Prostate gland (tissue), 2 donors: ENCODE results near the gene PHLDA3.

Experiments used
- POLR2A ChIP-seq: fragments of 450-650 bp; IDR thresholded peaks from one replicate; pipeline ENCODE4 v1.6.1; 2016; ENCODE audit warnings: antibody characterized with exemption, mild to moderate bottlenecking
- POLR2AphosphoS5 ChIP-seq: sonication (generic); formaldehyde crosslinking; IDR thresholded peaks from one replicate; pipeline ENCODE4 v1.6.1; 2017; ENCODE audit warnings: antibody characterized with exemption
- TF ChIP-seq, protein P1 (sequence below), 4 experiments: fragments of 200-600 bp in 2 of 4; fragments of 450-650 bp in 2 of 4; sonication (generic) in 2 of 4; IDR thresholded peaks; 1 replicate in 3 of 4; 2 replicates in 1 of 4; pipeline ENCODE4 v1.5.1; 2016 to 2019; ENCODE audit warnings: antibody characterized with exemption in 4 of 4, mild to moderate bottlenecking in 2 of 4, moderate library complexity in 2 of 4

- TF ChIP-seq, protein P1, sequence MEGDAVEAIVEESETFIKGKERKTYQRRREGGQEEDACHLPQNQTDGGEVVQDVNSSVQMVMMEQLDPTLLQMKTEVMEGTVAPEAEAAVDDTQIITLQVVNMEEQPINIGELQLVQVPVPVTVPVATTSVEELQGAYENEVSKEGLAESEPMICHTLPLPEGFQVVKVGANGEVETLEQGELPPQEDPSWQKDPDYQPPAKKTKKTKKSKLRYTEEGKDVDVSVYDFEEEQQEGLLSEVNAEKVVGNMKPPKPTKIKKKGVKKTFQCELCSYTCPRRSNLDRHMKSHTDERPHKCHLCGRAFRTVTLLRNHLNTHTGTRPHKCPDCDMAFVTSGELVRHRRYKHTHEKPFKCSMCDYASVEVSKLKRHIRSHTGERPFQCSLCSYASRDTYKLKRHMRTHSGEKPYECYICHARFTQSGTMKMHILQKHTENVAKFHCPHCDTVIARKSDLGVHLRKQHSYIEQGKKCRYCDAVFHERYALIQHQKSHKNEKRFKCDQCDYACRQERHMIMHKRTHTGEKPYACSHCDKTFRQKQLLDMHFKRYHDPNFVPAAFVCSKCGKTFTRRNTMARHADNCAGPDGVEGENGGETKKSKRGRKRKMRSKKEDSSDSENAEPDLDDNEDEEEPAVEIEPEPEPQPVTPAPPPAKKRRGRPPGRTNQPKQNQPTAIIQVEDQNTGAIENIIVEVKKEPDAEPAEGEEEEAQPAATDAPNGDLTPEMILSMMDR (IDR thresholded peaks at IDR 0.05): no peak
- TF ChIP-seq POLR2A: no peak
- TF ChIP-seq POLR2AphosphoS5: no peak
Measured at GRCh38 chr1:201454608-201455007, 14.4 kb downstream of the PHLDA3 start.
